ENCODE measurements around the gene MVB12B.

Gene MVB12B

DNA sequence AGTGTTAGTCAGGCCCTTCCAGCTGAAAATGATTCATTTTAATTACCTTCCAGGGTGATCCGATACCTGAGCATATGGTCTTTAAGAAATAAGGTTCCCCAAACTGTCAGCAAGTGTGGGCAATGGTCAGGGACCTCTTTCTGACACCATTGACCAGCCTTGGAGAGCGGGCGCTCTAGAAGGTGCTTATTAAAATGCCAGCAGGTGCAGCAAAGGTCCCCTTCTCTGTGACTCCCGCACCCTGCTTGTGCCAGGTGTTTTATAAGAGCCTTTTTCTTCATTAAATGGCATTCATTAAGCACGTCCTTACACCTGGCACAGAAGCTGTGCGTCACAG, 85.3 kb downstream of the MVB12B start:
- DNase-seq: no peak

DNA sequence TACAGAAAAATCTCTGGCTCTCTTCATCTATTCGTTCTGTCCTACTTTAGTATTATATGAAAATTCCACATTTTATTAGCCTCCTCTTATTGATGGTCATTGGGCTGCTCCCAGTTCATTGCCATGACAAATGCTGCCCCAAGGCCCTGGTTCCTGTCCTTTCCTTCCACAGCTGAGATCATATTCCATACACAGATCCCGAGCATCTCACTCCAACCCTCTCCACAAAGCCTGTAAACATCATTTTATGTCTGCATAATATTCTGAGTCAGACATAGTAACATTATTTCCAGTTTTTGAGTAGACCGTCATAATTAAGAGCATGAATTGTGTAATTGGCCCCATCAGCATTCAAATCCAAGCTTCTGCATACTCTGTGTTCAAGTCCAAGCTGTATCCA, 86.3 kb downstream of the MVB12B start:
- no peak for DNase-seq

DNA sequence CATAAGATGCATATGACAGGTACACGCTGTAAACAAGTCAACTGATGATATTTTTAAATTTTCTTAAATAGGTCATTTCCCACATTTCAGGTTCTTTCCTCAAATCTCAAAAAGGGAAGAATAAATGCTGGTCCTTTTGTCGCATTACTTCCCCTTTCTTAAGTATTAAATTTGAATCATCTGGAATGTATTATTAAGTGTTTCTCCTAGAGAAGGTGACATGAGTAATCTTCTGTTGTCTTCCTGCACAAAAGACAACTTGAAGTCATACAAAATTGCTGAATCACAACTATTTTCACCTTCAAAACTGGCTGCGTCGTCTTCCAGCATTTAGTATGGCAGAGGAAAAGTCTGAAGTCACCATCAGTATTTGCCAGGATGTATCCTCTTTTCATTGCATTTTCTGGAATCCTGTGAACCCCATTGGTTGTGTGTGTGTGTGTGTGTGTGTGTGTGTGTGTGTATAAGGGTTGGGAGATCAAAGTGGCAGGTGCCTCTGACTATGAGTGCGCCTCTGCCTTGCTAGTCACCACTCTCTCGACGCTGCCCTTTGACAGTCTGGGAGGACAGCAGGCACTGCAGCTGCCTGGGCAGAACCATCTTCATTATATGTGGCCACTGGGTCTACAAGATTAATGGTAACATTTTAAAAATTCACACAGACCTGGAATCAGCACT, 86.9 kb downstream of the MVB12B start:
- no peak for DNase-seq

DNA sequence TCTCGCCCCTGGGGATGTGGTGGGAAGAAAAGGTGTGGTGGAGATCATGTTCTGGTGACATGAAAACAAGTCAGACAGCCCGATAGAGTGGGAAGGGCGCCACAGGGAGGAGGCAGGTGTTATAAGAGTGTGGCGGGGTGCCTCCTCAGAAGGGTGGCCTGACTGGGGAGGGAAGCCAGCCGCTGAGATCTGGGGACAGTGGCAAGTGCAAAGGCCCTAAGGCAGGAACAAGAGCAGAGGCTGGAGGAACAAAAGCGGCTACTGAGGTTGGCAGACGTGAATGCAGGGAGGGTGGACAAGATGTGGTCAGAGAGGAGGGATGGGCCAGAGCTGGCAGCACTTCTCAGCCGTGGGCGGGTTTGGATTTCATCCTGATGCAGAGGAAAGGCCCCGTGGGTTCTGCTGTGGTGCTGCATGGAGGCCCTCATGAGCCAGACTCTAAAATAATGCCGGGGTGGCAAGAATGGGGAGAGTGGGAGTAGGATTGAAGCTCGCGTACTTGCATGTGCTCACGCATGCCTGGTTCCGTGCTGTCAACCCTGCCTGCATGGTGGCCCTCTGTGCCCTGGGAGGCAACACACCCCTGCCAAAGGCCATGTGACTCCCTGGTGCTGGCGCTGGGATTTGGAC, 89.2 kb downstream of the MVB12B start:
- no peak for DNase-seq

DNA sequence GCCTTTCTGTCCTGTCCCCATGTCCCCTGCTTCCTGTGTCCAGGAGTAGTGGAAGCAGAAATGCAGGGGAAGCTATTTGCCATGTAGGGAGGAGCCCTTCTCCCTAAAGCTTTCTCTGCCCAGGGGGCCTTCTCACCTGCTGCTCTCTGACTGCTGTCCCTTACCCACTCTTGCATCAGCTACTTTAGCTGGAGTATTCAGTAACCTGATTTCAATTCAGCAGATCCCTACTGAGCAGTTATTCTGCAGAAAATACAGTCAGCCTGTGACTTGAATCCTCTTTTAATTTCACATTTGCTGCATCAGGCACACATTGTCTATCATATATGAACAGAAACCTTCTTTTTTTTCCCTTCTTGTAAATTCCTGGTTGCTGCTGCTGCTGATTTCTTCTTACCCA, 90.4 kb downstream of the MVB12B start:
- no peak for DNase-seq

DNA sequence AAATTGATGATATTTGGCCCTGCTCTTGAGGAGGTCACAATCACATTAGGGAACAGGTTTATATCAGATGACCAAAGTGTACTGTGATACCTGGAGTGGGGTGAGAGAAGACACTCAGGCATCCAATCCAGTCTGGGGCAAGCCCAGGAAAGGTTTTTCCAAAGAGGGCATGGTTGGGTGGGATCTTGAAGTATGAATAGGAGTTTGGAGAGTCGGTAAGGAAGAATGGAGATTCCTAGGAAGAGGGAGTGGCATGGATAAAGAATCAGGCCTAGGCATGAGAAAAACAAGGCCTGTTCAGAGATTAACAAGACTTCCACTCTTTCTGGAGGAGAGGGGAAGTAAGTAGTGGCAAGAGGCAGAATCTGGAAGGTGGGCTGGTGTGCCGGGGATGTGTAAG, 91.1 kb downstream of the MVB12B start:
- no peak for DNase-seq

DNA sequence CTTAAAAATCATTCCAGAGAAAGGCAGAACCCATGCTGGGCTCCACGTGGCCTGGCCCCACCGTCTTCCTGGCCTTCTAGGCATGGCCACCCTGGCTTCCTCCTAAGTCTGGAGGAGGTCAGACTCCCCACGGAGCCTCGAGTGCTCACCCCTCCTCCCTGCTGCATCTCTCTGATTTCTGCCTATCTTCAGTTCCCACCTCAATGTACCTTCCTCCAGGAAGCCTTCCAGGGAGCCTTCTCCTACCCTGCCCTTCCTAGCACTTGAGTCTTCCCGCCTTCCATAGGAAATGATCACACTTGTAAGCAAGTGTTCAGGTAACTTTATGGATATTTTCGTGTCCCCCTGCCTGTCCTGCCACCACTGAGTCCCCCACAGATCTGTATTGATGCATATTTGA, 92.0 kb downstream of the MVB12B start:
- DNase-seq: no peak

DNA sequence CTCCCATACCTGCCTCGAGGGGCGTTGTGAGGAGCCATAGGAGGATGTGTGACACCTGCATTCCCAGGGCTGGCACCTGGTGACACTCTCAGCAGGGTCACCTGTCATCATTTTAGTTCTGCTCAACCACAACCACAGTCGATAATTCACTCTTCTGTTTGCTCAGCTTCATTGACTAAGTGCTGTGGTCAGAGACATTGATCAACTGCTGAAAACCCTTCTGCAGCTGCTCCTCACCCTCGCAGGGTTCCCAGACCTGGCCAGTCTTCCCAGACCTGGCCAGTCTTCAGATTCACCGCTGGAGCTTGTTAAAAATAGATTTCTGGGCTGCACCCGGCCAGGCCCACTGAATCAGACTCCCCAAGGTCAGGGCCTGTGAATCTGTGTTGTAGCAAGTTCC, 92.8 kb downstream of the MVB12B start:
- no peak for DNase-seq

DNA sequence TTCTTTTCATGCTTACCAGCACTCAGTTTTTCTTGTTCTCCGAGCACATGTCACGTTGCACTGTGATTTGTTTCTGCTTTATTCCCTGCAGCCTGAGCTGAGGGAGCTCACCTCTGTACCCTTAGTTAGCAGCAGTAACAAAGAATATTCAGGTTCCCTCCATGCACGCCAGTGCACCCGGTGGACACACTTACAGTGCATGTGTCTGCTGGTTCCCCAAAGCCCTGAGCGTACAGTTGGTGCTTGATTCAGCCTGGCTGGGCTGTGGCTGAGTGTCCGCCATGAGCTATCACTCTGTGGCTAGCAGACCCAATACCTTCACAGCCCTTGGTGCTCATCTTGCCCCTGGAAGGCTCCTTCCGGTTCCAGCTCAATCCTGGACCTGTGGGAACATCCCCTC, 93.5 kb downstream of the MVB12B start:
- DNase-seq: no peak

DNA sequence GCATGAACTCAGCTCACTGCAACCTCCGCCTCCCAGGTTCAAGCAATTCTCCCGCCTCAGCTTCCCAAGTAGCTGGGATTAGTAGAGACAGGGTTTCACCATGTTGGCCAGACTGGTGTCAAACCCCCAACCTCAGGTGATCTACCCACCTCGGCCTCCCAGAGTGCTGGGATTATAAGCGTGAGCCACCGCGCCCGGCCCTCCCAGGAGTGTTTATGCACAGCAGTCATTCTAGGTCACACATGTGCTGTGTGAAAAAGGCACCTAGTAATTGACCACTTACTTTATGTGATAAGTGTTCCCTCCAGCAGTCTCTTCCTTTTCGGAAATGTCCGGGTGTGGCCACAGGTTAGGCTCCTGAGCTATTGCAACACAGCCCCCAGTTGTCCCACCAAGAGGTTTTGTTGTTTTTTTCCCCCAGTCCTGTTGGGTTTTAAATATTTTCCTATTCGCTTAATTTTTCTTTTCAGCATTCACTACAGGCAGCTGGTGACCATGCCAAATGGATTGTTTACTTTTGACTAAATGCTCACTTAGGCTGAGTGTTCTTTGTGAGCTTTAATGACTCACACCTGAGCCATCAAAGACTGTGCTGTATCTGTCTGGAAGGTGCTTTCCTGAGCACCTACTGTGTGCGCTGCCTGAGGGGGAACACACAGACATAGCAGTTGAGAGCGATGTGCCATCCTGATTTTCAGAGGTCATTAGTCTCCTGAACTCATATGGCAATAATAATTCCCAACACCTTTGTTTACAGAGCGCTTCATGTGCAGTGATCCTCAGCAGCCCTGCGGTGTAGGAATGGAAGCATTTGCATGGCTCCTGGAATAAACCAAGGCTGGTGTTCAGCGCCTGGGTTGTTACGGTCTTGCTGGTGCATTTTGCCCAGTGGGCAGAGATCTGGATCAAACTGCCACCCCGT, 94.3 kb downstream of the MVB12B start:
- no peak for DNase-seq

DNA sequence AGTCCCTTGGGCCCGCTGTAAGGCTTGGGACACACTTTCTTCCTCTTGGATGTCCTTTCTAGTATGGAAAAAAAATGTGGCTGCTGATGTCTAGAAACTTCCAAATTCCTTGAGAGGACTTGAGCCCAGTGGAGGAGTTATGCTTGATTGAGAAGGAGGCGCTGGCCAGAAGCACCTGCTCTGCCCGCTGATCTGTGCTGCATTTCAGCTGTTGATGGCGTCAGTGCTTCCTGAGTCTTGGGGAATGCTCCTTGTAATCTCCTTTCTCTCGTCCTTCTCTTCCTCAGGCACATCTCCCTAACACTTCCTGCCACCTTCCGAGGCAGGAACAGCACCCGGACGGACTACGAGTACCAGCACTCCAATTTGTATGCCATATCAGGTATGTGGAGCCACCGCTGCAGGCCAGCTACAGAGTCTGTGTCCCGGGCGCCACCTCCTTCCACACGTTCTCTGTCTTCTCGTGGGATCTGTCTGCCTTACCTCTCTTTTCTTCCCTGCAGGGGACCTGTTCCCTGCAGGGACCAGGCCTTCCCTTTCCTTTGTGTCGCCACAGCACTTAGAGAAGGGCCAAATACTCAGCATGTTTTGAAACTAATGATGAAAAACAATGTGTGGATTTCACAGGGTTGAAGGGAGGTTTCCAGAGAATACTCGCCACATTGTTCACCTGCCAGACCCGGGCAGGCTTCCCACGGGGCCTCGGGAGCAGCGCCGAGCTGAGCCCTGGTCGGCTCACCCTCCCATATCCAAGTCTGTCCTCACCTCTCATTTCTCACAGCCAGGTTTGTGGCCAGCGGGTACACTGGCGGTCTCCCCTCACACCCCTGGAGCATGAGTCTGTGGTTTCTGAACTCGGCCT, 95.2 kb downstream of the MVB12B start:
- DNase-seq: no peak

DNA sequence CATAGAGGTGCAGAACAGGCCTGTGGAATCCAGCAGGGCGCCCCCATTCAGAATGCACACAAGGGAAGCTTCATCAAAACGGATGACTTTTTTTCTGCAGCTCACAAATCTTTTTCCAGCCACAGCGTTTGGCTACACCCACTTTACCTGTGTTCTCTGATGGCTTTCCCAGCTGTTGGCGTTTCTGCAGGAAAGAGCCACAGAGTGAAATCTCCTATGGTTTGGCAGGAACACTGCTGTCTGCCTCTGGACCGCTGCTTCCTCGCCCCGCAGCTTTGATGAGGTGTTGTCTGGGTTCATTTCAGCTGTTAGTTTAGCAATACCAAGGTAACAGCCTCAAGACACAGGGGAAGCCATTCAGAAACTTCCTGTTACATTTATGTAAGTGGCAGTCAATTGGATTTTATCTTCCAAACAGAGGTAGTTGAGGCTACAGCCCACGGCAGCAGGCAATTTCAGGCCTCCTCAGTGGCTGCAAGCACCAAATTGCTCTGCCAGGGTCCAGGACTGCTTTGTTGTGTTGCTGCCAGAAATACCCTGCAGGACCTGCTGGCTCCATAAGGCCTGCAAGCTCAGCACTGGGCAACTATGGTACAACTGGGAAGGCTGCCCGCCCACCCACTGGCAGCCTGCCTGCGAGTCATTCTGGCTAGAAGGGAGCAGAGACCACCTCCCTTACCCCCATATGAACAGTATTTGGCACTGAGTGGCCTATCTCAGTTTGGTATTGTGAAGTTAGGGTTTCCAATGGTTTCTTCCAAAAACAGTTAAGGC, 96.7 kb downstream of the MVB12B start:
- DNase-seq: no peak

DNA sequence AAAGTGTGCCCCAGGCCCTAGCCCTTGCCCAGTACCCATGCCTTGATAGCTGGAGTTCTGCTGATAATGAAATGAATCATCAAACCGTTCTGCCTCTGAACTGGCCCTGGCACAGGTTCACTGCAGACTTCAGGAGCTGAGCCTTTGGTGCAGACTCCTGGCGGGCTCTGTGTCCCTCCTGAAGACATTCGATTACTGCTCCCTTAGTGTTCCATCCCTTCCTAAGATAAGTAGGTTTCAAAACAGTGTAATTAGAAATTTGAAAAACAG, 97.2 kb downstream of the MVB12B start:
- no peak for DNase-seq

DNA sequence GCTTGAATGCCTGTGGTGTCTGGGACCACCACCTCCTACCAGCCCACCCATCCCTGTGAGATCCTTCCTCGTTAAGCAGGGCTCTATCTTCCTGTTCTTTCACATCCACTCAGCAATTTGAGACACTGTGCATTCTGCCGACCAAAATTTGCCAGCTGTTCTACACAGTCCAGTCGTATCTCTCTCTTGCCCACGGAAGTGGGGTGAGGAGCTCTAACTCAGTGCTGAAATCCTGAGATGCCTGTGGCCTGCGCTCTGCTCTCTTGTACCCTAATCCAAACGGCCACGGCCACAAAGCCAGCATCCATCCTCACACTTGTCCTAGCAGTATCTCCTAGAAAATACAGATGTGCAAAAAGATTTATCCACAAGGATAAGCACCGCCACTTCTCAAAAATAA, 97.9 kb downstream of the MVB12B start:
- DNase-seq: no peak

DNA sequence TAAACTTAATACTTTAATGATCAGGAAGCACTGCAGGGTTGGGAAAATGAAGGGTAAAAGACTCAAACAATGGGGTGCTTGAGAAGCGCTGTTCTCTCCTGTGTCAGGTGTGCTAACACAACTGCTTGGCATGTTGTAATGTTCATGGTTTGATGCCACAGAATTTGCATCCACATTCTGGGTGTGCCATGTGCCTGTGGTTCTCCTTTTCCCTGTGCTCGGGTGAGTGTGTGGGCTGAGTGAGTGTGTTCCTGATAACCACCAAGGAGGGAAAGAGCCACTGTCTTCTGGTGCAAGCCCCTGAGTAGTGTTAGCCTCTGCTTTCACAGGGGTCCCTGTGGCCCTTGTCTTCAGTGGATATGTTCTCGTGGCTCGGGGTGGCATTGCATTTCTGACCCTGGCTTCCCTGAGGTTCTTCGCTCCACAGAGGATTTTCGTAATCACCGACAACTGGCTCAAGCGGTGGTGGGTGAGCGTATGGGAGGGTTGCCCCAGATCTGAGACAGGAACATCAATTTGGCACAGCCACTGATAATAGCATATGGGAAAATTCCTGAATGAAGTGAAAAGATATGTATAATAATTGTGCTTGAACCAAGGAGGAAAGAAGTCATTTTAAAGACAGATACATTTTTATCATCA, 102.0 kb downstream of the MVB12B start:
- DNase-seq: no peak

DNA sequence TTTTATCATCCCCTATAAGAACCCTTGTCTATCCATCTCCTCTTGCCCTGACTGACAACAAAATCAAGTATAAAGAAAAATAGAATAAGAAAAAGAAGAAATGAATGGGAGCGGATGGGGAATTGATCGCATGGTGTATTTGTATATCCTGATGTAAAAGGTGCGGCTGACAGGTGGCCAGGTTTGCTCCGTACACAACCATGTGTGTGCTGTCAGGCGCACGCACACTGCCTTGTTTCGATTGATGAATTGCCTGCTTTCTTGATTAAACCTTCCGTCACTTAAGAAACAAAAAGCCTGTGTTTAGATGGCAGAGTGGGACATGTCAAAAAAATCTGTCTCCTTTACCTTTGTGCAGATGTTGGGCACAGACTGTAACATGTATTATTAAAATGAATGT, 102.6 kb downstream of the MVB12B start:
- DNase-seq: no peak

DNA sequence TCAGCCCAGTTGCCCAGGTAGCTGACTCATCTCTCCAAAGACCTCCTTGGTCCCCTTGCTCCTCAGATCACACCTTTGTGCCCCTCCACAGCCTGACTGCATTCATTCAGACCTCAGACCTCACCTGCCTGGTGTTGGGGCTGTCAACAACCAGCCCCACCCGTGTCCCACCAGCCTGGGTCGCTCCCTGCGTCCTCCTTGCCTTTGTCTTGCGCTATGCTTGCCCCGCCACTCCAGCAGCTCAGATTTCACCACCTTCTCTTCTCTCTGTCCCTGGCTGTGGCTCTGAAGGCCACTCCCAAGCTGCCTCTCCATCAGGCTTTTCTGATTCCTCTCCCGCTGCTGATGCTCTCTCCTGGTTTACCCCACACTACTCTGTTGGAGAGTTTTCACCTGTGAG, 103.5 kb downstream of the MVB12B start:
- DNase-seq: no peak

DNA sequence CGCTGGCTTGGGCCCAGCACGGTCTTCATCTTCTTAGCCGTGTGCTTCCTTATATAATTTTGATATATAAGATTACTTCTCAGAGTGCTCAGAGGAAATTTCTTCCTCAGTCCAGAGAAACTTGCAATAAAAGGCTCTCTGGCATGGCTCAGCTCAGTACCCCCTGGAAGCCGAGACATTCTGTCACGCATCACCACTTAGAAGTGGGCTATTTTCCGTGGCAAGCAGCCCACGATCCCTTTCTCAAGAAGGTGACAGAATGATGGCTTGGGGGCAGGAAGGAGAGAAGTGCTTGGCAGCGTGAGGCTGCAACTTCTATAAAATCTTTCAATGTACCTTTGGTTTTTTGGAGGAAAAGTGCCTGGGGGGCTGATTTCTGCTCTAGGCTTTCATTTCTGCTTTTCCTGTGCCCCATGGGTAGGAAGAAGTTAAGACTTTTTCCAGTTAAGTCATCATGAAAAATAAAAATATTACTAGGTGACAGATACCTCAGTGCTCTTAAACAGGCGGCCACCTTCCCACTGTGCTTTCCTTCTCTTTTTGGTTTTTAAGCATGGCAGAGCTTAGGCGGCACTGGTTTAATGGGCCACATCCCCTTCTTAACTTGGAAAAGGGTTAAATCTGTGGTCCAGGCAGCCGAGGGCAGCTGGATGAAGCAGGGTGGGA, 104.6 kb downstream of the MVB12B start:
- DNase-seq: no peak

DNA sequence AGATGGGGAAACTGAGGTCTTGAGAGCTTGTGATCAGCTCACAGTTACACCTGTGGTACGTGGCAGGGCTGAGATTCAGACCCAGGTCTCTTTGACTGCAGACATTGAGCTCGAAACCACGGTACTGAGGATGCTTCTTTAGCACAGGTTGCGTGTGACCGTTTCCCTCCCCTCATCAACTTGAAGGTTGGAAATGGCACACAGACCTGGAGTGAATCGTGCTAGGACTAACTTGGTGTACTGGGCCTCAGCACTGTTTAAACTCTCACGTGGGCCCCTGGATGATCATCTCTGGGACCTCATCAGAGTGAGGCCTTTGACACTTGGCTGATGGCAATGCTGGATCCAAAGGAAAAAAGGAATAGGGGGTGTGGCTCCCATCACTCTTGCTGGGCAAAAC, 106.0 kb downstream of the MVB12B start:
- DNase-seq: no peak

DNA sequence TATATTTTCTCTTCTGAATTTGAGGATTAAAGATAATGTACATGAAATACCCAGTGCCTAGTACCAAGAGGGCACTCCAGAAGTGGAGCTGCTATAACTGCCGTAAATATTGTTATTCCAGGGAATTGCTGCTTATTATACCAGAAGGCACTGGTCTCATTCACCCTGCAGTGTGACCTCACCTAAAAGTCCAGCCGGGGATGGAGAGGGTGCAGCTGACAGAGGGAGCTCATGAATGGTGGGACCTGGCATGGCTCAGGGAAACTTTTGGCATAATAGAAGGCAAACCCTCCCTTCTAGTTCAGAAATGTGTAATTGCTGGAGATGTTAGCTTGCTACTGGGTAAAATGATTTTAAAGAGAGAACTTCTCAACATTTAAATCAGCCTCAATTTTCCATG, 108.5 kb downstream of the MVB12B start:
- DNase-seq: no peak

DNA sequence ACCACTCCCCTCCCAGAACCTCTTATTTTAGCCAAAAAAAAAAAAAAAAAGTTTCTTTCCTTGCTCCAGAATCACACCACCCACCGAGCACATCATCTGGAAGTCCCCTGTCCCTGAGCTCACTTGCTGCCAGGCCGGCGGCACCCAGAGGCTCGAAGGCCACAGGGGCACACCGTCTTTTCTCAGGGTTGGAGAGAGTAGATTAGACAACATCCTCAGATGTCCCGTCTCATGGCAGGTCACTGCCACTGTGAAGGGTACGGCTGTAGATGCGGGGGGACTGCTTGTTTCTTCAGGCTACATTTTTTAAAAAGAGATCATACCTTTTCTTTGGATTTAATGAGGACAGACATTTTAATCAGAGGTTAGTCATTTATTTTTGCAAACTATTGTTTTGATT, 109.0 kb downstream of the MVB12B start:
- no peak for DNase-seq

All from activated effector memory CD4-positive, alpha-beta T cell treated with Interleukin-2 at 50 U/mL for 16 hours (primary cell).